Lung microvascular endothelial cell (primary cell): Measurements from ENCODE around the gene CYP39A1. TPM values are rescaled to one million over a fixed set of nuclear protein-coding genes. Genes with fewer than 3 reads are reported as not detected.
A peak's percentile ranks its signal among the peaks of the same experiment; 100 is the strongest.

ENCODE experiments used
- DNase-seq, 2 donors: peaks; one replicate each; pipeline versions ENCODE4 v3.0.0 to v3.0.0-alpha.2; 2010; ENCODE audit warnings: low read depth in 2 of 2
- total RNA-seq: library from RNA; depleted of rRNA; stranded (reverse); fragments of >200 nt; gene quantifications from 2 replicates; pipeline ENCODE4 v1.2.1, GENCODE V29; 2014

CYP39A1 gene
- under 0.01 and 0.60 TPM in 2 replicates for total RNA-seq

- DNase-seq: peak; percentile 84 to 90
These were observed at the start of gene CYP39A1, which contains the start of gene SLC25A27 for GRCh38 chr6:46652603-46653438. Gene CYP39A1, minus strand, starts transcription at chr6:46652818. Its CDS starts 236 bp downstream, at chr6:46652582. Gene SLC25A27, plus strand, starts transcription at chr6:46652975. Its CDS starts 218 bp downstream, at chr6:46653193.

GRCh38 chr6:46699970-46700369 lies 47.4 kb upstream of the CYP39A1 start:
- DNase-seq: no peak

- DNase-seq: no peak
These were observed 38.4 kb upstream of the CYP39A1 start for GRCh38 chr6:46690911-46691451.

GRCh38 chr6:46690141-46690755 lies 37.6 kb upstream of the CYP39A1 start:
- no peak for DNase-seq

- DNase-seq: no peak
These were observed 37.0 kb upstream of the CYP39A1 start for GRCh38 chr6:46689657-46690056.

GRCh38 chr6:46688966-46689335 lies 36.3 kb upstream of the CYP39A1 start:
- DNase-seq: no peak

GRCh38 chr6:46688117-46688965 lies 35.7 kb upstream of the CYP39A1 start:
- no peak for DNase-seq

- no peak for DNase-seq
These were observed 35.0 kb upstream of the CYP39A1 start, which contains the start of gene TDRD6 for GRCh38 chr6:46687619-46688097. Gene TDRD6, plus strand, starts transcription at chr6:46687885. Its CDS starts 244 bp downstream, at chr6:46688129.

GRCh38 chr6:46684771-46685170 lies 32.2 kb upstream of the CYP39A1 start:
- no peak for DNase-seq

- no peak for DNase-seq
These were observed 24.7 kb upstream of the CYP39A1 start for GRCh38 chr6:46677314-46677654.

GRCh38 chr6:46676604-46677313 lies 24.1 kb upstream of the CYP39A1 start:
- DNase-seq: no peak

- DNase-seq: no peak
These were observed 21.8 kb upstream of the CYP39A1 start for GRCh38 chr6:46674410-46674809.

GRCh38 chr6:46667377-46667776 lies 14.8 kb upstream of the CYP39A1 start:
- no peak for DNase-seq

- no peak for DNase-seq
These were observed 8.9 kb upstream of the CYP39A1 start for GRCh38 chr6:46661483-46661882.

GRCh38 chr6:46657642-46658041 lies 5.0 kb upstream of the CYP39A1 start:
- no peak for DNase-seq

- DNase-seq: no peak
These were observed 3.2 kb upstream of the CYP39A1 start for GRCh38 chr6:46655803-46656202.

- DNase-seq: no peak
These were observed 999 bp upstream of the CYP39A1 start for GRCh38 chr6:46653439-46654195.

GRCh38 chr6:46652232-46652602 lies 401 bp downstream of the CYP39A1 start:
- no peak for DNase-seq

- DNase-seq: no peak
These were observed 802 bp downstream of the CYP39A1 start for GRCh38 chr6:46651816-46652215.

GRCh38 chr6:46651006-46651405 lies 1.6 kb downstream of the CYP39A1 start:
- no peak for DNase-seq
